ENCODE data around the gene TOMM20.

Gene TOMM20

DNA sequence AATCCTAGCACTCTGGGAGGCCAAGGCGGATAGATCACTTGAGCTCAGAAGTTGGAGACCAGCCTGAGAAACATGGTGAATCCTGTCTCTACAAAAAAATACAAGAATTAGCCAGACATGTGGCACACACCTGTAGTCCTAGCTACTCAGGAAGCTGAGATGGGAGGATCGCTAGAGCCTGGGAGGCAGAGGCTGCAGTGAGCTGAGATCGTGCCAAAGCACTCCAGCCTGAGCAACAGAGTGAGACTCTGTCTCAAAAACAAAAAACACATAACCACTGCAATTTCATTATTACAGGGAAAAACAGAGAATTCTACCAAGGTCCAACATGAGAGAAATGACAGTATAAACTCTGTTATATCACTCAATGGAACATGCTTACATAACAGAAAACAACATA, 4.4 kb upstream of the TOMM20 start:
- DNase-seq, result no peak

DNA sequence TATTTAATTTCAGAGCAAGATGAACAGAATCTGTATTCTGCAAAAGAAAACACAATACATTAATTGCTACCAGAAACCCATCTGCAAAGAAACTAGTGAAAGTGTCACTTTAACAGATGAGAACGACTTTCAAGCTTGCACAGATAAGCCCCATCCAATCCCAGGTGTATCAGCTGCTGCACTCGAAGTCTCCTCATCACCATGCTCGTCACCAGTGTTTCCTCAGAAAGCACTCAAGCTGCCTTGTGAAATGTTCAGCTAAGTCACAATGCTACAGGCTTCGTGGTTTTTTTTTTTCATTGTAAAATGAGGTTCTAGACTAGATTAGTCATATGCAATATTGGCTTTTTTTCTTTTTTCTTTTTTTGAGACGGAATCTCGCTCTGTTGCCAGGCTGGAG, 3.3 kb upstream of the TOMM20 start:
- DNase-seq, result no peak

DNA sequence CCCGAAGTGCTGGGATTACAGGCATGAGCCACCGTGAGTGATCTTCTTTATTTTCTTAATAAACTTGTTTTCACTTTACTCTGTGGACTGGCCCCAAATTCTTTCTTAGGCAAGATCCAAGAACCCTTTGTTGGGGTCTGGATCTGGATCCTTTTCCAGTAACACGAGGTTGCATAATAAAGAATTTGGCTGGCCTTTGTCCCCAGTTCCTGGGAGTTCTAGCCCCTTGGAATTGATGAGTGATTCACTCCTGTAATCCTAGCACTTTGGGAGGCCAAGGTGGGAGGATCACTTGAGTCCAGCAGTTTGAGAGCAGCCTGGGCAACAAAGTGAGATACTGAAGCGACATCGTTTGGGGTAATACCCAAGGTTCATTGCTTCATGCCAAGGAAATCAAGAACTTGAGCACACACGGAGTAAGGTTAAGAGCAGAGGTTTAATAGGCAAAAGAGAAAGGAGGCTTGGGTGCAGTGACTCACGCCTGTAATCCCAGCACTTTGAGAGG, 2.2 kb upstream of the TOMM20 start:
- no peak for DNase-seq

DNA sequence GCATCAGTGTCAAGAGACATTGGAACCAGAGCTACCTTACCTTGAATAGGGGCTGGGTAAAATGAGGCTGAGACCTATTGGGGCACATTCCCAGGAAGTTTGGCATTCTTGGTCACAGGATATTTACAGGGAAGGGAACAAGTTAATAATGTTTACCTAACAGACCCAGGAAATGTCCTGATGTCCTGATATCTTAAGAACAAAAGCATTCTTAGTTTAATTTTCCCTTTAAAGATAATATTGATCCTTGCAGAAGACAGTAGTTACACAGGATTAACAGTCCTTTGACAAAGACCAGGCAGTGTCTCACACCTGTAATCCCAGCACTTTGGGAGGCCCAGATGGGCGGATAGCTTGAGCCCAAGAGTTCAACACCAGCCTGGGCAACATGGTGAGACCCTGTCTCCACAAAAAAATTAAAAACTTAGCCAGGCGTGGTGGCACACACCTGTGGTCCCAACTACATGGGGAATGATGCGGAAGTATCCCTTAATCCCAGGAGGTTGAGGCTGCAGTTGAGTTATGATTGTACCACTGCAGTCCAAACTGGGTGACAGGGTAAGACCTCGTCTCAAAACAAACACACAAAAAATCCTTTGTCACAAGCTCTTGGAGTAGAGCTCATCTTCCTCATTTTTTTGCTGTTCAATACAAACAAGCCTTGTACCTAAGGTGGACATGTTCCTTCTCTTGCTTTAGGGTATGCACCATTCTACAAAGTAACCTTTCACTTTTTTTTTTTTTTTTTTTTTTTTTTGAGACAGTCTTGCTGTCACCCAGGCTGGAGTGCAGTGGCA, 1.3 kb upstream of the TOMM20 start:
- no peak for DNase-seq

DNA sequence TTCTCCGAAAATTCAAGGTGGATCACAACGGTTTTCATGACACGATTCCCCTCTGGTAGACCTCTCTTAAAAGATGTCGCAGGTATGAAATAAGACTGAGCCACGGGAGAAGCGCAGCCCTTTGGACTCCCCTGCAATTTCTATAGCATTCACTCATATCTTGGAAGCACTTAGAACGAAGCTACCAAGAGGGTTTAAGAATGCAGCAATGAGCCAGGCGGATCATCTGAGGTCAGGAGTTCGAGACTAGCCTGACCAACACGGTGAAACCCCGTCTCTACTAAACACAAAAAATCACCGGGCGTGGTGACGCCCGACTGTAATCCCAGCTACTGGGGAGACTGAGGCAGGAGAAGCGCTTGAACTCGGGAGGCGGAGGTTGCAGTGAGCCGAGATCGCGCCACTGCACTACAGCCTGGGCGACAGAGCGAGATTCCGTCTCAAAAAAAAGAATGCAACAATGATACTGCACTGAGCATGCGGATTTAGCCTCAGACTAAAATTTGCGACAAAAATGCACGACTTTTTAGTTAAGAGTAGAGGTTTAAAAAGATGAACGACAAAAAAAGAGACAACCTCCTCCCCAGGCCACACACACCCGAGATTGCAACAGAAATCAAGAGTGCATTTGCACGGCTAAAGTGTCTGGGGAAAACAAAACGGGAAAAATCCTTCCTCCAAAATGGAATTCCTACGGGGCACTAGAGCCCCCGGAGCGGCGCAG, 743 bp downstream of the TOMM20 start:
- no peak for DNase-seq

DNA sequence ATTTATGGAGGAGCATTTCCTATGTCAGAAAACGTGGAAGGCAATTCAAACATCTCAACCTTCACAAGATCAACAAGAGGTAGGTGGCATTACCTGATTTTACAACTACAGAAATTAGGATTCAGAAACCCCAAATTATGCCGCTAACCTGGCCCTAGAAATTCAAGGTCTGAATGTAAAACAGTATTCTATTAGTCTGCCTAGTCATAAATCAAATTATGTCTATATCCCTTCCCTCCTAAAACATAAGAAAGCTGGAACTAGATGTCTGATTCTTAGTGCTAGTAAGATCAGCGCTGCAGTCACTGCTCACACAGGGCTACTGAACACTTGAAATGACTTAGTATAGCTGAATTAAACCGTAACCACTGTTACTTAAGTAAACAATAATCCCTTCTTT, 1.4 kb downstream of the TOMM20 start:
- no peak for DNase-seq

DNA sequence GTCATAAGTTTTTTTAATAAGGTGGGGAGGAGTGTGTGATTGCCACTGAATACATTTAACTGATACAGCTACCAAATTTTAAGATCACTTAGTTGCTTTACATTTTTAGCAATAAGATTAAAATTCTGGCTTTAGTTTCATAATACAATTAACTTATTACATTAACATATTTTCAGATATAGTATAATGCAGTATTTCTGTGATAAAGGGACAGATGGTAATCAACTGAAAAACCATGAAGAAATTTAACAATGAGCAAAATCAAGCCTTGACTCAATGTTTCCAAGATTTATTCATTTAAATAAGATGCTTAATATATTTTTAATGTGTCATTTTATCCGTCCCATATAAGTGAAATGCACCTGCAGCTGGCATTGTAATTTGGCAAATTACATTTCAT, 4.0 kb downstream of the TOMM20 start:
- no peak for DNase-seq

DNA sequence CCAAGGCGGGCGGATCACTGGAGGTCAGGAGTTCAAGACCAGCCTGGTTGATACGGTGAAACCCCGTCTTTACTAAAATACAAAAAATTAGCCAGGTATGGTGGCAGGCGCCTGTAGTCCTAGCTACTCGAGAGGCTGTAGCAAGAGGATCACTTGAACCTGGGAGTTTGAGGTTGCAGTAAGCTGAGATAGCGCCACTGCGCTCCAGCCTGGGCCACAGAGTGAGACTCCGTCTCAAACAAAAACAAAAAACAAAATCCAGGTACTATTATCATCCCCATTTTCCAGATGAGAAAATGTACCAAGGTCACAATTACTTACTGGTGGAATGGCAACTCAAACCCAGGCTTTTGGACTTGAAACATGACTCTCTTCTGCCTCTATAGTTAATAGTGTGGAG, 4.5 kb downstream of the TOMM20 start:
- no peak for DNase-seq

DNA sequence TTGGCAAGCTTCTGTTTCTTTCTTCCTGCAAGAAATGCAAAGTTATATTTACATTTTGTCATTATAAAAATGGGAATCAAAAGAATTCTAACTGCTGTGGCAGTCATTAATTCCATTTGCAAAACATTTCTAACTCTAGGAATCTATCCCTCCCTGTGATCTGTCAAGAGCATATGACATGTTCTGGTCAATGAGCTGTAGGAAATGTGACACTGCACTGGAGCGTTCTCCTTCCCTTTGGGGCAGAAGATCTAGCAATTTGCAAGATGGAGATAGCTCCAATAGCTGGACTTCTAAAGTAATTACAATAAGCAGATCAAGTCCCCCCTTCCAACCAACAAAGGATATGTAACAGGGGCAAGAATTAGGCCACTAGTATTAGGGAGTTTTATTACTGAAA, 6.3 kb downstream of the TOMM20 start:
- no peak for DNase-seq

DNA sequence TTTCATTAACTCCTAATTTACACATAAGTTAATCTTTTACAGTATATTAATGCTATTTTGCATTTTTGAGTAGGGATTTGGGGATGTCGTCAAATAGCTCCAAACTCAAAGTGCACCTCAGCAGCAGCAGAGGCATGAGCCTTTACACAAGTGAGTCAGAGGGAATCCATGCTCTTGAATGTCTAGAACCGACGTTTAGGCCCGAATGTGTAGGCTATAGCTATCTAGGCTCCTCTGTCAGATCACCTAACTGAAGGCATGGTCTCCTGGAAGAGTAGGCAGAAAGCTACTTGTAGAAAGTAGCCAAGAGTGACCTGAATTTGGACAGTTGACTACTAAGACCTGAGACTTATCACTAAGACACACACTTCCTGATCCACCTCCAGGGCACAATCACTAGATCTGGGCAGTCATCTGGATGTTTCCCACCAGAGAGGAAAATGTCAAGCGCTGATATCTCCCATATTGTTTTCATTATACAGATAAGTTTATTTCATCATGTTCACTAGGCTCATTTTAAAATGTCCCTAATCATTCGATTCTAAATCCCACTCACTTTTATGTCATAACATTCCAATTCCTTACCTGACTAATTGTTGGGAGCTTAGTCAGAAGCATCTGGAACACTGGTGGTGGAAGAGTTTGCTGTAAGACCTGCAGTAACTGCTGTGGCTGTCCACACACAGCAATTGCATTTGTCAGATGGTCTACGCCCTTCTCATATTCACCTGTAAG, 15.3 kb downstream of the TOMM20 start:
- DNase-seq, result no peak

DNA sequence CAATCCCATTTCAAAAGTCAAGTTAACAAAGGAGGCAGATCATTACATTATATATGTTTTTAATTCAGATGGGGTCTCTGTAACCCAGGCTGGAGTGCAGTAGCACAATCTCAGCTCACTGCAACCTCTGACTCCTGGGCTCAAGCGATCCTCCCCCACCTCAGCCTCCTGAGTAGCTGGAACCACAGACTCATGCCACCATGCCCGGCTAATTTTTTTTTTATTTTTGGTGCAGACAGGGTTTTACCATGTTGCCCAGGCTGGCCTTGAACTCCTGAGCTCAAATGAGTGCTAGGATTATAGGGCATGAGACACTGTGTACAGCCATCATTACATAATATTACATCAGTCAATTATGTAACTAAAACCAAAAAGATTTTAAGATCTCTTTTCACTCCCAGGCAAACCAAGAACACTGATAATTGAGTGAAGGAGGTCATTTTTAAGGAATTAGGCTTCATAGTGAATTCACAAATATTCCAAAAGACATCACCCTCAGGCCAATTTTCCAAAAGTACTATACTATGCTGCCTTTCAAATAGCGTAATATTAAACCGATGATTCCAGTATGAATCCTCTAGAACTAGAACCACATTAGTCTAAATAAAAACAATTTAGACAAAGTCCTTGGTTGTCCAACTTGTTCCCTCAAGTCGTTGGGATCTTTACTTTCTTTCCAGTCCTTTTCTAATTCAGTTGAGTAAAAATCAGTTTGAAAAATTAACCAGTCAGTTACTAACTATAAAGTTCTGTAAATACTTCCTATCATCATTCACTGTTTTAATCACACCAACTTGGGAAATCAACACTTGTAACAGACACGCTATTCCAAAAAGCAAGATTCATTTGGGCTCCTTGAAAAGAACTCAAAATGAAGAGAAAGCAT, 16.1 kb downstream of the TOMM20 start:
- DNase-seq, result no peak

DNA sequence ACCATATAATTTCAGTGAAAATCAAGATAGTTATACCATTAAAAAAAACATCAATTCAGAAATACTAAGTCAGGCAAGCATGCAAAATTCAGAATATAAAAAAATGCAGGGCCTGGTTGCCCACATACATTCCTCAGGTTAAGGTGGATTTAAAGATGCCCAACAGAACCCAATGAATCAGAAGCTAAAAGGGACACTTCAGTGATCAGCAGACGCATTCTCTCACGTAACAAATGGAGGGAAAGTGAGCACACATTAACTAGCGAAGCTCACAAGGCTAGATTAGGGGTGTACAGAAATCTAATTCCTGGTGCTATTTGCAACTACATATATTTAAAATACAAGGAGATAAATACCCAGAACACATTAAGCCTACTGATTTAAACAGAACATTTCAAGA, 17.5 kb downstream of the TOMM20 start:
- no peak for DNase-seq

DNA sequence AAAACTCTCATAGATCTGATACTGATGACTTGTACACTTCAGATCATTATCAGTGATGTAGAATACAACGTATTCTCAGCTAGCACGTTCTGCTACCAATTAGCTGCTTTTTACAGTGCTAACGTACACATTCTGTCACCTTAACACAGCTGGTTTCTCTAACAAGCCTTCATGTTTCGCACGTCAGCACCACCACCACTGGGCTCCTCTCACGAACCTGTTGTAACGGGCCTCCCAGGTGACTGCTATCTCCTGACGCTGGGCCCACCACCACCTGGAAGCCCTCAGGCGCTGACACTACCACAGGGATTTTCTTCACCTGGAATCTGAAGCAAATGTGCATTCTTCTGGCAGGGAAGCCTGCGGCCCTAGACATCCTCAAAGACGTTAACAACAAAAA, 19.8 kb downstream of the TOMM20 start:
- no peak for DNase-seq

DNA sequence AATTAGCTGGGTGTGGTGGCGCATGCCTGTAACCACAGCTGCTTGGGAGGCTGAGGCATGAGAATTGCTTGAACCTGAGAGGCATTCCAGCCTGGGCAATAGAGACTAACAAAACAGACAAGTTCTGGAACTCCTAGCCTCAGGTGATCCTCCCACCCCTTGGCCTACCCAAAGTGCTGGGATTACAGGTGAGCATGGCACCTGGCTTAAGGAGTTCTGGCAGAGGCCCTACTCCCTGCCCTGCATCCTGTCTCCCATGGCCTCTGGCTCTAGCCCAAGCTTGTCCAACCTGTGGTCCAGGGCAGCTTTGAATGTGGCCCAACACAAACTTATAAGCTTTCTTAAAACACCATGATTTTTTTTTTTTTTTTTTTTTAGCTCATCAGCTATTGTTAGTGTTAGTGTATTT, 20.4 kb downstream of the TOMM20 start:
- DNase-seq, result no peak

DNA sequence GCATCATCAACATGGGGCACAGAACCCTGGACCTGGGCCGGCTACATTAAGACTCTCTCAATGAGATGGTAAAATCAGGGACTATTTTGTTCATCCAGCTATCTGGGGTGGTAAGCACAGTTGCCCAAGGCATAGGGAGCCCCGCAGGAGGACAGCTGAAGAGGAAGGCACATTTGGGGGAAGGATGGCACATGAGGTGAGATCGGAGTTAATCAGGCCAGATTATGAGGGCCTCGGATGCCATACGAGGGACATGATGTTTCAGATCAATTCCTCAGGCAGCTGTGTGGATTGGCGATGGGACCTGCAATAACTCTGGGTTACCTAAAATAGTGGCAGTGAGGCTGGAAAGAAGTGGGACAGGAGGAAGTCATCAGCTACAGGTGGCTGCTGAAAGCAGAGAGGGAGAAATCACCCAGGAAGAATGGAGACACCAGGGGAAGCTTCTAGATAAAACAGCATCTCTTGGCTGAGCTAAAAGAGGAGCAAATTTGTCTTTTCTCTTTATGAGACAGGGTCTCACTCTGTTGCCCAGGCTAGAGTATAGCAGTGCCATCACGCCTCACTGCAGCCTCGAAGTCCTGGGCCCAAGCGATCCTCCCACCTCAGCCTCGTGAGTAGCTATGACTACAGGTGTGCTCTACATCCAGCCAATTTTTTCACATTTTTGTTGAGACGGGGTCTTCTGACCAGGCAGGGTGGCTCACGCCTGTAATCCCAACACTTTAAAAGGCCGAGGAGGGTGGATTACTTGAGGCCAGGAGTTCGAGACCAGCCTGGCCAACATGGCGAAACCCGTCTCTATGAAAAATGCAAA, 21.1 kb downstream of the TOMM20 start:
- DNase-seq, result no peak

DNA sequence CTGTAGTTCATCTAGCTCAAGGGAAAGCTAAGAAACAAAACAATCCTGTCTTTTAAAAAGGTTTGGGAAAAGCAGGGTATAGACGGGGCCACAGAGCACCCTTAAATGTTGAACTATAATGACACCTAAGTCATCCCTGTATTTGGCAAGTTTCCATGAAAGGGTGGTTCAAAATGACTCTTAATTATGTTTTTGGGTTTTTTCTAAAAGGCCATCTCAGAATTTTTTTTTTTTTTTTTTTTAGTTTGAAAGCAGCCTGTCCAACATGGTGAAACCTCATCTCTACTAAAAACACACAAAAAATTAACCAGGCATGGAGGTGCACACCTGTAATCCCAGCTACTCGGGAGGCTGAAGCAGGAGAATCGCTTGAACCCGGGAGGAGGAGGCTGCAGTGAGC, 22.2 kb downstream of the TOMM20 start:
- DNase-seq, result no peak

DNA sequence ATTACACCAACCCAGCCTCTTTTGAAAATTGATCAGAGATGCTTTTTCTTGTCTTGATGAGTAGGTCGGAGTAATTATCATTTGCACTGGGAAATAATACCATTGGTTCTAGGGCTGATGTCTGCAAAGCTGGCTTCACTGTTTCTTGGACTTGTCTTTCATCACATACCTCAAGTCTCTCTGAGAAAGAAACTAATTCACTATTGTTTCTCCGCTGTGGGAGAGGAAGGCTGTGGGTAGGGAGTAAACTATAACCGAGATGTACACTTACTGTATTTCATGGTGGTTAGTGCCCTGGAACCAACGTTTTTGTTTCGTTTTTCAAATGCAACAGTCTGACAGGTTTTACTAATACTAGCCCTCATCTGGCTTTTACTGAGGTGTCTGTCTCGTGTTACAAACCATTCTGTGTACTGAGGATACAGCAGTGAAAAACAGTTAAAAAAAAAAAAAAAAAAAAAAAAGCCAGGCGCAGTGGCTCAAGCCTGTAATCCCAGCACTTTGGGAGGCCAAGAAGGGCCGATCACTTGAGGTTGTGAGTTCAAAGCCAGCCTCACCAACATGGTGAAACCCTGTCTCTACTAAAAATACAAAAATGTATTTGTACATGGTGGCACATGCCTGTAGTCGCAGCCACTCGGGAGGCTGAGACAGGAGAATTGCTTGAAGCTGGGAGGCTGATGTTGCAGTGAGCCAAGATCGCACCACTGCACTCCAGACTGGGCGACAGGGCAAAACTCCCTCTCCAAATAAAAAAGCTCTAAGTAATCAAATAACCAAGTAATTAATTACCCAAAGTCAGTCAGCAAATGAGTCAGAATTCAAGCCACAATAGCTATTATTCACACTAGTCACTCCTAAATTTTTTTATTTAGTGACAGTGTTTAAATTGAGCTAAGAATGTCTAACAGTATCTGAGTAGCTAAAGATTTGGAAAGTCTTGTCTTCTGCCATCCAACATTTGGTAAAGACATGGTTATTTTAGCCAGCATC, 23.3 kb downstream of the TOMM20 start:
- DNase-seq, result no peak

DNA sequence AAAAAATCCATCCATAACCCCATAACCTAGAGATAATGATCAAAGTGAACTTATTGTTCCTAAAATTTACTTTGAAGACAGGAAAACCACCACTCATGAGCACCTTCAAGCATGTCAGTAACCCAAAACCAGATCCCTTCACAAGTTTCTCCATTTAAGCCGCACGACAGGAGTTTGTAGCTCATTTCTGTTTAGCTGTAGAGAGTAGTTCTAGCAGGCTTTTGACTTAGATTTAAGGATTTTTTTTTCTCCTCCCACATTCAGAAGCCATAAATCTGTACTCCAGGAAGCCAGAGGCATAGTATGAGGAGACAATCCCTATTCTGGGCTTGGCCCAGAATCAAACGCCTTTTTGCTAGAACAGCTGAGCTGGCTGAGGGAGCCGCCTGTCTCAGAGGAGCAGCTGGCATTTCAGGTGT, 25.6 kb downstream of the TOMM20 start:
- no peak for DNase-seq

DNA sequence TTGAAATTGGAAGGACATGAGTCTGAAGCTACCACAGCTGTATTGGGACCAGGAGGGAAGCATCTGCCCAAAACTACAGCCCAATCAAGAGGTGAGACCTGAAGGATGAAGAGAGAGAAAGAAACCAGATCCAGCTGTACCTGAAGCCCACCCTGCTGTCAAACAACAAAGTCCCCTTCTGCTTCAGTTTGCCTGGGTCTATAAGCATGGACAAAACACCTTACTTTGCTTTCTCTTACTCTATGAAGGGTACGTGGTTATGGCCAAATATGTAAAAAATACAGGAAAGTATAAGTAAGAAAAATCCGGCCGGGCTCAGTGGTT, 26.4 kb downstream of the TOMM20 start:
- DNase-seq, result no peak

DNA sequence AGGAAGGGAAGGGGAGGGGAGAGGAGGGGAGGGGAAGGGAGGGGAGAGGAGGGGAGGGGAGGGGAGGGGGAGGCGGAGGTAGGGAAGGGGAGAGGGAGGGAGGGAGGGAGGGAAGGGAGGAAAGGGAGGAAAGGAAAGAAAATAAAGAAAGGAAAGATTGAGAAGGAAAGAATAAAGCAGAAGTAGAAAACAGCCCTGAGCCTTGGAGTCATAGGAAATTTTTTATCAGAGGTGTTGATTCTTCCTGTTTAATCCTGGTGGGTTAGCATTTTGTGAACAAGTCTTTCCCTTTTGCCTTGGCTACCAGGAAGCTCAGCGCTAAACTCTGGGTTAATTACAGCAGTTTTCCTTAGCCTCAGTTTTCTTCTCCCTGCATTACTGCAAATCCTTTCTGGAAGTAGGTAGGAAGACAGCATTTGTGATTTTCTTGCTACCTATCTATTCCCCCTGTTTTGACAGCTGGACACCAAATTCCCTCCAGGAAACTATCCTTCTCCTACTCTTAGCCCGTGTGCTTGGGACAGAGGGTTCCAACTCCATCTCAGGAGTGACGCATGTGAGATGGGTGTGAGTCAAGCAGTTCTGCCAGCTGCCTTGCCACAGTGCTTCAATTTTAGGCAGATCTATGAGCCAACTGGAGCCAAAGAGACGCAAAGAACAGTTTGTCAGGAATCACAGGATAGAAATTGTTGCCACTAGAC, 26.9 kb downstream of the TOMM20 start:
- no peak for DNase-seq
